Measurements from ENCODE around the gene TUNAR. TPM values are rescaled to one million over a fixed set of nuclear protein-coding genes. Genes with fewer than 3 reads are reported as not detected.

Gene TUNAR
- total RNA-seq, 4 donors from 2014 or later: not detected

DNA sequence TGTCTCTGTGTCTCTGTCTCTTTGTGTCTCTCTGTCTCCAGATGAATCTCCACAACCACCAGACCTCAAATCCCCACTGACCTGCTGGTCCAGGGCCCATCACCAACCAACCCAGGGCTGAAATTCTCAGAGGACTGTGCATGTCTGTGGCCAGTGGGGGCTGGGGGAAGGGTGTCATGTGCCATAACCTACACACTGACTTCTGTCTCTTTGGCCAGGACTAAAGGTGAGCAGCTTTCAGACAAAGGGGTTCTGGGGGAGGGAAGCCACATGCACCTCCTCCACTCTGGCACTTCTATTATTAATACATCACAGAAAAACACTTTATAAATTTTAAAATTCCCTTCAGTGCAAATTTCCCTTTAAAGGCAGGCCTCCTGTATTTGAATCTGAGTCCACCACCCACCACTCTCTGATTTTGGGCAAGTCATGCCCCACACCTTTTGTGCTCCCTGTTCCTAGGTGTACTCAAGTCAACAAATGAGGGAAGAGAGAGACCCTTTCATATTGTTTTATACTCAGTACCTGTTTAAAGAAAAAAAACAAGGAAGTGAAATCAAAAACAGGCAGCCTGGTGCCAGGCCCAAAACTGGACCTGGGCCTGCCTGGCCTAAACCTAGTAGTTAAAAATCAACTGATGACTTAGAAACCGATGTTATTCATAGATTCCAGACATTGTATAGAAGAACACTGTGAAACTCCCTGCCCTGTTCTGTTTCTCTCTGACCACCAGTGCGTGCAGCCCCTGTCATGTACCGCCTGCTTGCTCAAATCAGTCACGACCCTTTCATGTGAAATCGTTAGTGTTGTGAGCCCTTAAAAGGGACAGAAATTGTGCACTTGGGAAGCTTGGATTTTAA lies 80.2 kb downstream of the TUNAR start:
- no peak overlapping the region for H3K27ac ChIP-seq
- intact Hi-C loops (cut with DNase I; ENCODE audit: low total_unique reads): no loop called here
- in situ Hi-C loops (cut with MboI; ENCODE audit: low sequenced_read_pairs in 4 of 4): no loop called here
- H3K27me3 ChIP-seq: no peaks in the 10 kb centered on the region
- H3K9me3 ChIP-seq: no peaks in the 10 kb centered on the region
- H3K4me1 ChIP-seq: no peaks in the 10 kb centered on the region
- ATAC-seq (no peak), DNase-seq (no peak)
- no peaks in the 10 kb centered on the region for H3K36me3 ChIP-seq
- TF ChIP-seq, protein P1, sequence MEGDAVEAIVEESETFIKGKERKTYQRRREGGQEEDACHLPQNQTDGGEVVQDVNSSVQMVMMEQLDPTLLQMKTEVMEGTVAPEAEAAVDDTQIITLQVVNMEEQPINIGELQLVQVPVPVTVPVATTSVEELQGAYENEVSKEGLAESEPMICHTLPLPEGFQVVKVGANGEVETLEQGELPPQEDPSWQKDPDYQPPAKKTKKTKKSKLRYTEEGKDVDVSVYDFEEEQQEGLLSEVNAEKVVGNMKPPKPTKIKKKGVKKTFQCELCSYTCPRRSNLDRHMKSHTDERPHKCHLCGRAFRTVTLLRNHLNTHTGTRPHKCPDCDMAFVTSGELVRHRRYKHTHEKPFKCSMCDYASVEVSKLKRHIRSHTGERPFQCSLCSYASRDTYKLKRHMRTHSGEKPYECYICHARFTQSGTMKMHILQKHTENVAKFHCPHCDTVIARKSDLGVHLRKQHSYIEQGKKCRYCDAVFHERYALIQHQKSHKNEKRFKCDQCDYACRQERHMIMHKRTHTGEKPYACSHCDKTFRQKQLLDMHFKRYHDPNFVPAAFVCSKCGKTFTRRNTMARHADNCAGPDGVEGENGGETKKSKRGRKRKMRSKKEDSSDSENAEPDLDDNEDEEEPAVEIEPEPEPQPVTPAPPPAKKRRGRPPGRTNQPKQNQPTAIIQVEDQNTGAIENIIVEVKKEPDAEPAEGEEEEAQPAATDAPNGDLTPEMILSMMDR (IDR thresholded peaks at IDR 0.05 in 4 of 5, conservative IDR thresholded peaks at IDR 0.05 in 1 of 5): no peak
- no peak for TF ChIP-seq POLR2A (IDR thresholded peaks at IDR 0.05)
- H3K4me3 ChIP-seq: no peak overlapping the region

DNA sequence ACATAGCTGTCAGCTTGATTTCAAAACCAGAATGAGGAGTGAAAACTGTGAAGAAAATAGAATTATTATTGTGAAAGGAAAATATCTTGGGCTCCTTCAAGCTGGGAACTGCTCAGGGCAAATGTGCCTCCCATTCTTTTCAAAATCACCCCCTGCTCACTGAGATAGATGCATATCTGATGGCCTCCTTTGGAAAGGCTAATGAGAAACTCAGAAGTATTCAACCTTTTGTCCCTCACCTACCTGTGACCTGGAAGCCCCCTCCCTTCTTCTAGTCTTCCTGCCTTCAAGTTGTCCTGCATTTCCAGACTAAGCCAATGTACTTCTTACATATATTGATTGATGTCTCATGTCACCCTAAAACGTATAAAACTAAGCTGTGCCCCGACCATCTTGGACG lies 81.5 kb downstream of the TUNAR start:
- intact Hi-C loops (cut with DNase I; ENCODE audit: low total_unique reads): no loop called here
- Histone ChIP-seq H3K36me3 (no peaks in the 10 kb centered on the region), H3K4me1 (no peaks in the 10 kb centered on the region), H3K27ac (no peak overlapping the region), H3K27me3 (no peaks in the 10 kb centered on the region), H3K9me3 (no peaks in the 10 kb centered on the region), H3K4me3 (no peak overlapping the region)
- in situ Hi-C loops (cut with MboI; ENCODE audit: low sequenced_read_pairs in 4 of 4): no loop called here
- TF ChIP-seq, protein P1 (IDR thresholded peaks at IDR 0.05 in 4 of 5, conservative IDR thresholded peaks at IDR 0.05 in 1 of 5): no peak
- TF ChIP-seq POLR2A (IDR thresholded peaks at IDR 0.05): no peak
- DNase-seq: no peak
- ATAC-seq: no peak

DNA sequence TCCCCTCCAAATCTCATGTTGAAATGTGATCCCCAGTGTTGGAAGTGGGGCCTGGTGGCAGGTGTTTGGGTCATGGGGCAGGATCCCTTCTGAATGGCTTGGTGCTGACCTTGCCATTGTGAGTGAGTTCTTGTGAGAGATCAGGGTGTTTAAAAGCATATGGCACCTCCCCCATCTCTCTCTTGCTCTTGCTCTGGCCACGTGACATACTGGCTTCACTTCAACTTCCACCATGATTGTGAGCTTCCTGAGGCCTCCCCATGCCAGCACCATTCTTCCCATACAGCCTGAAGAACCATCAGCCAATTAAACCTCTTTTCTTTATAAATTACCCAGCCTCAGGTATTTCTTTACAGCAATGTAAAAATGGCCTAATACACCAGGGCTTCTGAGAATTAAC lies 82.7 kb downstream of the TUNAR start:
- Histone ChIP-seq H3K36me3 (no peaks in the 10 kb centered on the region), H3K27ac (no peak overlapping the region), H3K4me3 (no peak overlapping the region), H3K9me3 (no peaks in the 10 kb centered on the region), H3K4me1 (no peaks in the 10 kb centered on the region), H3K27me3 (no peaks in the 10 kb centered on the region)
- no peak for TF ChIP-seq POLR2A (IDR thresholded peaks at IDR 0.05)
- TF ChIP-seq, protein P1 (IDR thresholded peaks at IDR 0.05 in 4 of 5, conservative IDR thresholded peaks at IDR 0.05 in 1 of 5): no peak
- intact Hi-C loops (cut with DNase I; ENCODE audit: low total_unique reads): no loop called here
- in situ Hi-C loops (cut with MboI; ENCODE audit: low sequenced_read_pairs in 4 of 4): no loop called here
- DNase-seq (no peak), ATAC-seq (no peak)

DNA sequence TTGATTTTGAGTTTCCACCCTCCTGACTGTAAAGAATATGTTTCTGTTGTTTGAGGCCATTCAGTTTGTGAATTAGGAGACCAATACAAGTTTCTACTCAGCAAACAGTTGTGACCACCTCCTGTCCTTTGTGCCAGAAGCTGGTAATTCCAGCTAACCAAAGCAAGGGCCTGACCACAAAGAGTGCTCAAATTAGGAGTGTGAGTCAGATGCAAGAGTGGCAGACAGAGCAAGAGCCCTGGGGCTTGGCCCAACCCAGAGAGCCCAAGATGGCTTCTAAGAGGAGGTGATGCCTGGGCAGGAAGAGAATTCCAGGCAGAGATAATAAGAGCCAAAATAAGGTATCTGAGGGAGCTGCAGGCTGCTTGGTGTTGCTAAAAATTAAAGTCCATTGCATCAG lies 84.8 kb downstream of the TUNAR start:
- ATAC-seq (no peak), DNase-seq (no peak)
- no peaks in the 10 kb centered on the region for H3K4me1 ChIP-seq
- in situ Hi-C loops (cut with MboI; ENCODE audit: low sequenced_read_pairs in 4 of 4) (no loop called here), intact Hi-C loops (cut with DNase I; ENCODE audit: low total_unique reads) (no loop called here)
- no peaks in the 10 kb centered on the region for H3K27me3 ChIP-seq
- TF ChIP-seq, protein P1 (IDR thresholded peaks at IDR 0.05 in 4 of 5, conservative IDR thresholded peaks at IDR 0.05 in 1 of 5): no peak
- TF ChIP-seq POLR2A (IDR thresholded peaks at IDR 0.05): no peak
- no peak overlapping the region for H3K27ac ChIP-seq
- no peaks in the 10 kb centered on the region for H3K36me3 ChIP-seq
- H3K4me3 ChIP-seq: no peak overlapping the region
- H3K9me3 ChIP-seq: no peaks in the 10 kb centered on the region

Data from gastrocnemius medialis (tissue), 4 donors.